Measurements from ENCODE around the gene DUSP1.

Gene DUSP1

DNA sequence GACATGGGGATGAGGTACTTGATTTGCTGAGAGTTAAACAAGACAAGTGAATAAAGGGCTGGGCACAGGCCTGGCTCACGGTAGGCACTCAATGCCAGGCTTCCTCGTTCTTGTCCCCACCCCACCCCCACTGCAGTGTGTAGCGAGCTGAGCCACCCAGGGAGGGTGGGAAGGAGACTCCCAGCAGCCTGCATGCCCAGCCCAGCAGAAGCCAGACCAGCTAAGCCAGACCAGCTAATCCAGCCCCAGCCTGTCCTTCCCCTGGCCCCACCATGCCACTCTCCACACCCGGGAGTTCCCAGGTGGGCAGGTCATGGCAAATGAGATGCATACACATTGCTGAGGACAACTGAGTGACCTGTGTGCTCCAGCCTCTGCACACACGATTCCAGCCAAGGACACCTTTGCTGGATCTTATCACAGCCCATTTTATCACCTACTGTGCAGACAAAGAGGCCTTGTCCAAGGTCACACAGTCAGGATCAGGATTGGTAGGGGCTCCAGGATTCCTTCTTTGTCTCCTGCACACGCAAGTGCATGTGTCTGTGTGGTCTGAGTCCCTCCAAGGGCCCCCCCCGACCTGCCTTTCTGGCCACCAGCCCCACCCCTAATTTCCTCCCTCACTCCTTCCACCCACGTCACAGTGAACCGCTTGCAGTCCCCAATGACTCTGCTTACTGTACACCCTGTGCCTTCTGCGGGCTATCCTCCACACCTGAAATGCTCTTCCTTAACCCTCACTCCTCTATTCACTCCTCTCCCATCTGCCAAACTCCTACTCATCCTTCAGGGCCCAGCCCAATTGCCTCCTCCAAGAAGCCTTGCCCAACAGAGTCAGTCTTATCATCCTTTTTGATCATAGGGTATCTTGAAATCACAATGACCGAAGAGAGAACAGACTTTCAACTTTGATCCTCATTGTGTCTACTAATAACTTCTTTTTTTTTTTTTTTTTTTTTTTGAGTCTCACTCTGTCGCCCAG lies 26.6 kb downstream of the DUSP1 start:
- DNase-seq (ENCODE audit: low read depth in 2 of 2): no peak

DNA sequence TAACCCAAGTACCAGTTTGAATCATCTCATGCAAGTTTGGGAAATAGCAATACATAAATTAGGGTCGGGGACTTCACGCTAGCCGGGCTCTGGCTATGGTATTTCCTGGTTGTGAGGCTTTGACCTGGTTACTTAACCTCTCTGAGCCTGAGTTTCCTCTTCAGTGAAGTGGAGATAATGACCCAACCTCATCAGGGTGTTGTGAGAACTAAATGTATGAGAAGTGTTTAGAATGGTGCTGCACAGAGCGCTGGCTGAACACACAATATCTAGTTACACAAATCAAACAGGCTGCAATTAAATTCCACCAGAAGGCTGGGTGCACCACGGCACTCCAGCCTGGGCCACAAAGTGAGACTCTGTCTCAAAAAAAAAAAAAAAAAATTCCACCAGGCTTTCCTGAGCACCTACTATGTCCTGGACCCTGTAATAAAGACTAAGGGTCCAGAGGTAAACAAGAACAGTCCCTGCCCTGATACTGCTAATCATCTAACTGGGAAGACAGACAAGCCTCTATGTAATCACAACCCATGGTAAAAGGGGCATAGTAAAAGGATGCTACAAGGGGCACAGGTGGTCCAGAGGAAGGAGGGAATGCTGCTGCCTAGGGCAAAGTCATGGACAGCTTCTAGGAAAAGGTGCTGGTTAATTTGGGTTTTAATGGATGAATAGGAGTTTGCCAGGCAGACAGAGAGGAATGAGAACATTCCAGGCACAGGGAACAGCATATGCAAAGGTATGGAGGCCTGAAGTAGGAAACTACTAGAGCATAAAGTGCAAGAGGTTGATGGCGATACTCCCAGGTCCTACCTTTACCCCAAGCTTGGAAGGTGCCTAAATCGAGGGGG lies 27.7 kb downstream of the DUSP1 start:
- DNase-seq (ENCODE audit: low read depth in 2 of 2): no peak

DNA sequence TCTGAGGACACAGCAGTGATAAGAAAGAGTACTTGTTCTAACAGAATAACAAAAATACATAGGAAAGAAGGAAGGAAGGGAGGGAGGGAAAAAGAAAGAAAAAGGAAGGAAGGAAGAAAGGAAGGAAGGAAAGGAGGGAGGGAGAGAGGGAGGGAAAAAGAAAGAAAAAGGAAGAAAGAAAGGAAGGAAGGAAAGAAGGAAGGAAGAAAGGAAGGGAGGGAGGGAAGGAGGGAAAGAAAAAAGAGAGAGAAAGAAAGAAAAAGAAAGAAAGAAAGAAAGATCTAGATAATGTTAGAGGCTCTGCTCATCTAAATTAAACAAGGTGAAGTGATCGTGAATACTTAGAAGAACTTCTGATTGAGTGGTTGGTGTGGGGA lies 29.8 kb downstream of the DUSP1 start:
- DNase-seq (ENCODE audit: low read depth in 2 of 2): no peak

- DNase-seq (ENCODE audit: low read depth in 2 of 2): no peak
These were observed 30.4 kb downstream of the DUSP1 start for GRCh38 chr5:172740428-172741205.

GRCh38 chr5:172739375-172739774 lies 31.6 kb downstream of the DUSP1 start:
- no peak for DNase-seq (ENCODE audit: low read depth in 2 of 2)

- no peak for DNase-seq (ENCODE audit: low read depth in 2 of 2)
These were observed 34.4 kb downstream of the DUSP1 start for GRCh38 chr5:172736508-172737135.

DNA sequence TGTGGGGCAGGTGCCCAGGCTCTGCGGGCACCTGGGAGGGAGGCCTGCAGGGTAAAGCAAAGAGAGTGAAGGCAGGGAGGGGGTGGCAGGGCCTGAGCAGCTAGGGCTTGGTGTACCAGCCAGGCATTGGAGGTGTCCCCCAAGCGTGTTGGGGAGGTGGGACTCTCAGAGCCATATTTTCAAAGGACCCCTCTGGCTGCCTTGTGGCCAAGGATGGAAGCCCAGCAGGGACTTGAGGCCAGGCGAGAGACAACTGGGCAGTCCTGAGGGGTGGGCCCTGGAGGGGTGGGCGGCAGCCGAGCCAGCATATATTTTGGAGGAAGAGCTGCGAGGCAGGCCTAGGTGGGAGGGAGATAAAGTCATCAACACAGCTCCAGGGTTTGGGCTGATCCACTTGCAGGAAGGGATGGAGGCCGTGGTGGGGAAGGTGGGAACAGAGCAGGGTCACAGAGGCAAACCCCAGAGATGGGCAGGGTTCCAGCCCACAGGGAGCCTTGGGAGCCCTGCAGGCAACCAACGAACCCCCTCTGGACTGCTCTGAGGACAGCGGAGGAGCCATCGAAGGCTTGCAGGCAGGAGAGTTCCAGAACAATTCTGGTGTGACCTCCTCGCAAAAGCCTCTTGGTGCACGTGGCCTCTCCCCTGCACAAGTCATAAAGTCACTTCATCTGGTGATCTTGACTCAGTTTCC lies 35.7 kb downstream of the DUSP1 start:
- DNase-seq (ENCODE audit: low read depth in 2 of 2): no peak

- no peak for DNase-seq (ENCODE audit: low read depth in 2 of 2)
These were observed 37.0 kb downstream of the DUSP1 start for GRCh38 chr5:172733974-172734346.

DNA sequence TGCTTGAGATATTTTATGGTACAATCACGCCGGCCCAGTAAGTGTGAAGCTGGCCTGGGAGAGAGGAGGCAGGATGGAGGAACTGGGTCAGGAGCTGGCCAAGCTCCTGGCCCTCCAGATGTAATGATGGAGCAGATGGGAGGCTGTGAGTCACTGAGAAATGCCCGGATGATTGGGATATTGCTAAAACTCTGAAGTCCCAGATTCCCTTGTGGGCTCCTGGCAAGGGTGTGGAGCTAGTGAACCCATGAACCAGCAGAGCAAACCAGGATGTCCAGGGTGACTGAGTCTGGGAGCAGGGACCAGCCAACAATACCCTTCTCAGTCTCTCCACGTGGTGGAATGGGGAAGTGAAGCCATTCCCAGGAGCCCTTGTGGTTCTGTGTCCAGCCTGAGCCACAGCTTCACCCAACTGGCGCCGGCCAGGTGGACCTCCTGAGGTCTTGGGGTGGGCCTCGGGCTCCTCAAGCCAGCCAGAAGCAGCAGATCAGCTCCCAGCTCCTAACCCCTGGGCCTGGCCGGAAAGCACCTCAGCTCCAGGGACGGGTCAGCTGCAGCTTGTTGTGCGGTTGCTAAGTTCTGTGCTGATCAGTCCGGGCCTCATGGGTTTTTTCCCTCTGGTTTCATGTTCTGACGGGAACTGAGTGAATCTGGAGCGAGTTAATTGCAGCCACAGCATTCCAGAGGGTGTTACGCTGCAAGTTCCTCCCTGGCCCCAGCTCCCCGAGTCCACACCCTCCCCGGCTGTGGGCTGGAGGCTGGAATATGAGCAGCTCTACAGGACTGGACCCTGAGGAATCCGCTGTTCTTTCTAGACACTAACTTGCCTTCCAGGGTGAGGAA lies 37.6 kb downstream of the DUSP1 start:
- DNase-seq (ENCODE audit: low read depth in 2 of 2): no peak

- DNase-seq (ENCODE audit: low read depth in 2 of 2): no peak
These were observed 38.7 kb downstream of the DUSP1 start for GRCh38 chr5:172732201-172732865.

DNA sequence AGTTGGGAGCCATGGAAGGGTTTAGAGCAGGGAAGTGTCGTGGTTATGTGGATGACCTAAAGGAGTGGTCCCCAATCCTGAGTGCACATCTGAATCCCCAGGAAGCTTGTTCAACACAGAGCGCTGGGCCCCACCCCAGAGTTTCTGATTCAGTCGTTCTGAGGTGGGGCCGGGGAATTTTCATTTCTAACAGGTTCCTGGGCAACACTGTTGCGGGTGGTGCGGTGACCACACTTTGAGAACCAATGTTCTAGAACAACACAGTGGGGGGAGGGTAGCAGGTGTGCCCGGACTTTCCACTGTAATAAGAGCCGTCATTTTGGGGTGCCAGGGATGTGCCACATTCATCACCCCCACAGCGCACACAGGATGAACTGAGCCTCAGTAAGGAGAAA lies 39.3 kb downstream of the DUSP1 start:
- no peak for DNase-seq (ENCODE audit: low read depth in 2 of 2)

DNA sequence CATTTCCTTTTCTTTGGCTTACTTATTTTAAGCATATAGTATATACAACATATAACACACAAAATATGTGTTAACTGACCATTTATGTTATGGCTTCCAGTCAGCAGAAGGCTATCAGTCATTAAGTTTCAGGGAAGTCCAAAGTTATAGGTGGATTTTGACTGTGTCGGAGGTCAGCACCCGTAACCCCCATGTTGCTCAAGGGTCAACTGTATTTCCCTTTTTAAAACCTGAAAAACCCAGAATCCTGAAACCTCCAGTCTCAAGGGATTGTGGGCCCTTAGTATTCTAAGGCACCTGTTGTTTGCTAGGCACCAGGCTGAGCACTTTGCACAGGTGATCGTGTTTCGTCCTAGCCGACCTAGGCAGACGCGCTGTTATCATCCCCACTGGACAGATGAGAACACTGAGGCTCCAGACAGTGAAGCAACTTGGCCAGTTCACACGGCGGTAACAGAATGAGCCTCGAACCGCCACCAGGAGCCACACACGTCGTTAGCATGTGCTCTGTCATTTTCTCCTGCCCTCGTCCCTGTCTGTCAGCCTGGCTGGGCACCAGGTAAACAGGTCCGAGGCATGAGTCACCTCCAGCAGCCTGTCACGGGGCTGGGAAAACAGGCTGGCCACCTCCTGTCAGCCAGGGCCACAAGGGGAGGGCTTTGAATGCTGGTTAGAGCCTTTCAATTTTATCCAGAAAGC lies 39.9 kb downstream of the DUSP1 start:
- no peak for DNase-seq (ENCODE audit: low read depth in 2 of 2)

GRCh38 chr5:172730222-172730621 lies 40.8 kb downstream of the DUSP1 start:
- DNase-seq (ENCODE audit: low read depth in 2 of 2): no peak

DNA sequence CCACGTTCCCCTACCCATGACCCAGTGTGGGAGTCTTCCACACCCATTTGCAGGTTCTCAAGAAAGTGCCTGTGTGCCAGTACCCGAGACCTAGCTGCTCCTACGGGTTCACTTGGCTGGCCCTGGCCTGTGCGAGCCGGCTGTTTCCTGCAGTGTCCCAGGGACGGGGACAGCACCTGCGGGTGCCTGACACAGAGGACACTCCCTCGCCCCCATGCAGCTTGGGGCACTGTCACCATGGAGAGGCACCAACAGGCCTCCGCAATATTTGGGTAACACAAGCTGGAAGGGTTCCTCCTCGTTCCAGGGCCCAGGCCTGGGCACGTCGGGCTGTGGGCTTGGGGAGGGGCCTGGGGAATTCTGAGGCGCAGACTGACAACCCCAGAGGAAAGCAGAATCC lies 41.4 kb downstream of the DUSP1 start:
- DNase-seq (ENCODE audit: low read depth in 2 of 2): no peak

GRCh38 chr5:172728481-172729241 lies 42.3 kb downstream of the DUSP1 start:
- DNase-seq (ENCODE audit: low read depth in 2 of 2): no peak

DNA sequence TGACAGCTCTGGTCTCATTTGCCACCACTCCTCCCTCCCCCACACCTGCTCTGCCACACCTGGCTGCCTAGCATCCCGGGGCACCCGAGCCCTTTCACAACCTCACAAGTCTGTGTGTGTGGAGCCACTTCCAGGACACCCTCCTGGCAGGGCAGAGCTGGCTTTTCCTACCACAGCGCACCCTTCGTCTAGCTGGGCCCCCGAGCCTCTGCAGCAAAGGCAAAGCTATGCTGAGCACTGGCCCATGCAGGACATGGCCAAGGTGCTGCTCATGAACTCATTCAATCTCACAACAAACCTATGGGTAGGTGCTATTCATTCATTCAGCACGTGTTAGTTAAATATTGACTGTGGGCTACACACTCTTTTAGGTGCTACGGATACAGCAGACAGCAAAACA lies 43.4 kb downstream of the DUSP1 start:
- no peak for DNase-seq (ENCODE audit: low read depth in 2 of 2)

GRCh38 chr5:172726966-172727365 lies 44.0 kb downstream of the DUSP1 start:
- no peak for DNase-seq (ENCODE audit: low read depth in 2 of 2)

GRCh38 chr5:172725785-172726184 lies 45.2 kb downstream of the DUSP1 start:
- no peak for DNase-seq (ENCODE audit: low read depth in 2 of 2)

All from stimulated activated CD8-positive, alpha-beta memory T cell treated with anti-CD3 and anti-CD28 coated beads, Interleukin-2, amount 100 ng/mL, for 48 hours (primary cell).